GM19240 (cell line): ENCODE measurements around the gene DOK3.

Source experiments
- DNase-seq: peaks from one replicate; pipeline ENCODE4 v3.0.0; 2011; ENCODE audit warnings: low spot score; ENCODE audit not compliant: insufficient read length

Gene DOK3

DNA sequence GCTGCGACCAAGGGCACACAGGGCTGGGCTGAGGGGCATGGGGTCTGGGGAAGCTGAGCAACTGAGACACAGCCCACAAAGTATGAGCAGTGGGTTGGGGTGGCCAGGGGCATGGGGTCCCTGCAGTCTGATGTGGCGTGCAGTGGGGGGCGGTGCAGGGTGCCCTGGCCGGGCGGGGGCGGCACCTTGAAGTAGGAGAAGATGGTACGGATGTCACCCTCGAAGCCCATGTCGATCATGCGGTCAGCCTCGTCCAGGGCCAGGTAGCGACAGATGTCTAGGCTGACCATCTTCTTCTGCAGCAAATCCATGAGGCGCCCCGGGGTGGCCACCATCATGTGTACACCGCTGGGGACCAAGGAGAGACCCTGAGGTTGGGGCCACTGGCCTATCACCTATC is 3.9 kb upstream of the DOK3 start:
- DNase-seq, result no peak

DNA sequence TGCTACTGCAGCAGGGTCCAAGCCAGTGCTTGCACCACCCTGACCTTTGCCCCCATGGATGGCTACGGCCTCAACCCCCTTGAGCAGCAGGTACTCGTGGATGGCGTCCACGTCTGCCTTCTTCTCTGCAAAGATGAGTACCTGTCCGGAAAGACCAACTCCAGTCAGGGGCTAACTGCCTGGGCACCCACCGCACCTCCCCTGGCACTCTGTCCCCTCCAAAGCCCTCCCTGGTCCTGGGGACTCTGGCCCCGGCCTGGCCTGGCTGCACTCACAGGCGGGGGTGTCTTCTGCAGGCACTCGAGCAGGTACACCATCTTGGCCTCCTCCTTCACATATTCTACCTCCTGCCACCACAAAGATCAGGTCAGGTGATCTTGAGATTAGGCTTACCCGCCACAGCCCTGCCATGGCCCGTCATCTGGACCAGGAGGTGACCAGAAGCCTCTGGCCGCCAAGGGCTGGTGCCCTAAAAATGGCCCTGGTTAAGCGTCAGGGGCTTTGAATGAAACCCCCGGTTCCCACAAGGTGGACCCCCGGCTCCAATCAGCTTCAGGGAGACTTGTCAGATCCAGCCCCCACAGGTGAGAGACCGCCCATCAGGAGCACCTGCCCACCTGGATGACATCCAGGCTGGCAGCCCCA is 3.2 kb upstream of the DOK3 start:
- no peak for DNase-seq

DNA sequence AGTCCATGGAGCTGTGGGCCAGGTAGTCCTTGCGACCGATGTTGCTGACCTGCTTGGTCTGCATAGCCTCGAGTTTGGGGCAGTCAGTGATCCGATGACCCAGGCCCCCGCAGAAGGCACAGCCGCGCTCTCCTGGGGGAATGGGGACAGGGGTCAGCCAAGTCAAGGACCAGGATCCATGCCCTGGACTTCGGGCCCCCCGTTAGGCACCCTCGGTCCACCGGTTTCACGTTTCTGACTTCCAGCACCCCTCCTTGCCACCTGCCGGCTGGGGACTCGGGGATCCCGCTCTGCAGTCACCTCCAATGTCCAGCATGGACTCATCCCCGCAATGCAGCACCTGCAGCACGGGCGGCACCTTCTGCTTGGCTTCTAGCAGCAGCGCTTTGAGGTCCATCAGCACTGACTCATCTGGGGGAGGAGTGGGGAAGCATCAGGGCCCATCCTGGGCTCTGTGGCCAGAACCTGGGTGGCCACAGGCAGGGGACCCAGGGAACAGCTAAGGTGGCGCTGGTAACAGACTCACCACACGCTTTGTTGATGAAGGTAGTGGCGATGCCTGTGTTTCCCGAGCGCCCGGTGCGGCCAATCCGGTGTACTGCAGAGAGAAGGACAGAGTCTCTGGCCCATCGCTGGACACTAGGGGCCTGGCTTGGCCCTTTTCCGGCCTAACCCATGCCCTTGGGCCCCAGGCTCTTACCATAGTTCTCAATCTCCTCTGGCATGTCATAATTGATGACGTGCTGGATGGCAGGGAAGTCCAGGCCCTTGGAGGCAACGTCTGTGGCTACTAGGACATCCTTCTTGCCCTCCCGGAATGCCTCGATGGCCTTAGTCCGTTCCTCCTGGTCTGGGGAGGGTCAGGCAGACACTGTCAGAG is 2.4 kb upstream of the DOK3 start:
- DNase-seq, result no peak

DNA sequence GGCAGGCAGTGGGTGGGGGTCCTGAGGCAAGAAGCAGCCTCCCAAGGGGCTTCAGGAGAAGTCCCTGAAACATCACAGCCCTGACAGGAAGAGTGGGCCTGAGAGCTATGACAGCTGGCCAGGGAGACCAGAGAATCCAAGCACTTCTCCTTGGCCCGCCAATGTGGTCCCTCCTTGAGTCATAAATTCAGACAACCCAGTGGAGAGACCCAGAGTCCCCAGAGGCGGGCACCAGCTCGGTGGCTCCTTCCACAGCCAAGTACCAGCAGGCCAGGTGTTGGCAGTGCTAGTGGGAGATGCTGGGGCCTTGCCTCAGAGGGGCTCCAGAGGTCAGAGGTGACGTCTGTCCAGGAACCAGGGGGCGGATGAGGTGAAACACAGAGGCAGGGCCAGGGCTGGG is 1.6 kb upstream of the DOK3 start:
- DNase-seq, result no peak

DNA sequence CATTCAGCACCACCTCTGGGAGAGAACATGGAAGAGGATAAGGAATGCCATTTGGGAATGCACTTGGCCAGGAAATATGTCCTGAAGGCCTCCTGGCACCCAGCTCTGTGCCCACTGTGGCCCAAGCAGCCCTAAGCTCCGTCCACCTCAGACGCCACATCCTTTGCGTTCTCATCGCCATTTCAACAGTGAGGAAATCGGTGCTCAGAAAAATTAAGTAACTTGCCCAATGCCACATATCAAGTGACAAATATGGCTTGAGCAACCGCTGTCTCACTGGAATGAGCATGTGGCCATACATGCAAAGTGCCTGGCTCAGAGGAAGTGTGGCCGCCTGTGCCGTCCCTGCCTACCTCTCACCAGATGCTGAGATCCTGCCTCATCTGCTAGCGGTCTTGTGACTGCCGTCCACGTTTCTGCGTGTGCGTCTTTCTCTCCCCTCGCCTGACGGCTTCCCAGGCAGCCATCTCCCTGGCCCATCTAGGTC is 984 bp upstream of the DOK3 start:
- DNase-seq, result no peak

DNA sequence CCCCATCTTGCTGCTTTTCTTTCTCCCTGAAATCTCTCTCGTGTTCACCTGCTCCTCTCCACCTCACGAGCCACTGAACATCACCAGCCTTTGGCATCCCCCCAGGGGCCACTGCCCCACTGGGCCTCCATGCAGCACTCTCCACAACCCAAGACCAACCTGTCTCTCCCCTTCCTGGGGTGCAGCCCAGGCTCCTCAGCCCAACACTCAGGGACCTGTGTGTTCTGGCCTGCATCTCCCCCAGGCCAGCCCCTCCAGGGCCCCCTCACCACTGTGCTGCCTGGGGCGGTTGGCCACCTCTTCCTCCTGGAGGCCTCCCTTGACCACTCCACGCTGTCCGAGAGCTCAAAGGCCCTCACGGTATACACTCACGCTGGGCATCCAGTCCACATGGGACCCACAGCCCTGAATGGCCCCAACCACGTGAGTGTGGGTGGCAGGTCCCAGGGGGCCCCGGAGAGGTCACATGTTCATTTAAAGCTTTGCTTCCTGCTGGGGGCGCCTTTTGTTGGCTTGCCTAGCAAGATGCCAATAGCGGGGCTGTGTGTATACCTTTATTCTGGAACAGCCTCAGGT is 453 bp upstream of the DOK3 start:
- DNase-seq, result no peak

DNA sequence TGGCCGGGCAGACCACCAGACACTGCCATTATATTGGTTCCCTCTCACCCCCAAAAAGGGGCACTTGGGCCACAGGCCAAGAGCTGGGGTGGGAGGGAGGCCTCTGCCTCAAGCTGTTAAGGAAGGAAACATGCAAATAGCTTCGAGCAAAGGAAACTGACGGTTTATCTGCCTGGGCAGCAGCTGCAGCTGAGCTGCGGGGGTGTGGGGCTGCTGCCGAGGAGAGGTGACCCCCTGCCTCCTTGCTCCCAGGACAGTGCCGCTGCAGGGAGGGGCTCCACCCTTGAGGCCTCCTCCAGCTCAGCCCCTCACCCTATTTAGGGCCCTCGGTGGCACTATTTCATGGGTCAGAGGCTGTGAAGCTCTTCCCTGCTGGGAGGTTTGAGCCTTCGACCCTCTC is 789 bp downstream of the DOK3 start:
- DNase-seq, result no peak

DNA sequence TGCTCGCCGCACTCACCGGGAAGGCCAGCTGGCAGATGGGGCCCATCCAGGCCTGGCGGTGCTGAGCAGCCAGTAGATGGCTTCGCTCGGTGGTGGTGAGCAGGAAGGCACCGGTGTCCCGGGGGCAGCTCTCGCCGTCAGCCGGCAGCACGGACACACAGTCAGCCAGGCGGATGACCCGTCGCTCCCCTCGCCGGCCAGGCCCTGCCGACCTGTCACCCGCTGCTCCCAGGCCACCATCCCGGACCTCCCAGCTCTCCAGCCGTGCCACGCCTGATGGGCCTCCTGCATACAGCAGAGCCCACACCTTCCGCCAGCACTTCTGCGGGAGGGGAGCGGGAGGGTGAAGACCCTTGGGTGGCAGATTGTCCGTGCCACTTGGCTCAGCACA is 1.4 kb downstream of the DOK3 start:
- no peak for DNase-seq

DNA sequence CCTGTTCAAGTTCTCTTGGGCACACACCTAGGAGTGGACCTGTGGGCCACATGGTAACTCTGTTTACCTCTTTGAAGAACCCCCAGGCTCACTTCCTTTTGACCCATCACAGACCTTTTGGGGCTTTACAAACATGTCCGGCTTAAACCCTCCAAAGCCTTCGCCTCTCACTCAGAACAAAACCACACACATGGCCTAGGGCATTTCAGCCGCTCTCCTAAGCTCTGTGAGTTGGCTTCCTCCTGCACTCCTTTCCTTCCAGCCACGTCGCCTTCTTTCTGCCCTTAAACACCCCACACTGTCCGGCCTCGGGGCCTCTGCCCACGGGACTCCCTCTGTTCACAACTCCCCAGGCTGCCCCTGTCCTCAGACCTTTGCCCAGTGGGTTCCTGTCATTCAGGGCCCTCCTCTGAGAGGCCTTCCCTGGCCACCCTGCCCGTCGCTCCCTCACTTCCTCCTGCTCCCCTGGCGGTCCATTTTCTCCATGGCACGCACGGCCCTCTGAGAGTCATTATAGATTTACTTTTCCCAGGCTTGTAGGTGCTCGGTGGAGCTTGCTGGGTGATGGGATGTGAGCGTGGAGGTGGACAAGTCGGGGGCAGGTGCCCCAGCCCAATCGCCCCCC is 1.9 kb downstream of the DOK3 start:
- DNase-seq, result no peak

DNA sequence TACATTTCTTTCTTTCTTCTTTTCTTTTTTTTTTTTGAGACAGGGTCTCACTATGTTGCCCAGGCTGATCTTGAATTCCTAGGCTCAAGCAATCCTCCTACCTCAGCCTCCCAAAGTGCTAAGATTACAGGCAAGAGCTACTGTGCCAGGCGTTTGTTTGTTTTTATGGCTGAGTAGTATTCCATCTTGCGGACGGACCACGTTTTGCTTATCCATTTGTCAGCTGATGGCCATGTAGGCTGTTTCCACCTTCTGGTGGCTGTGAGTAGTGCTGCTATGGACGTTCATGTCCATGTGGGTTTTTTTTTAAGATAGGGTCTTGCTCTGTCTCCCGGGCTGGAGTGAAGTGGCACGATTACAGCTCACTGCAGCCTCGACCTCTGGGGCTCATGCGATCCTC is 2.5 kb downstream of the DOK3 start:
- no peak for DNase-seq

DNA sequence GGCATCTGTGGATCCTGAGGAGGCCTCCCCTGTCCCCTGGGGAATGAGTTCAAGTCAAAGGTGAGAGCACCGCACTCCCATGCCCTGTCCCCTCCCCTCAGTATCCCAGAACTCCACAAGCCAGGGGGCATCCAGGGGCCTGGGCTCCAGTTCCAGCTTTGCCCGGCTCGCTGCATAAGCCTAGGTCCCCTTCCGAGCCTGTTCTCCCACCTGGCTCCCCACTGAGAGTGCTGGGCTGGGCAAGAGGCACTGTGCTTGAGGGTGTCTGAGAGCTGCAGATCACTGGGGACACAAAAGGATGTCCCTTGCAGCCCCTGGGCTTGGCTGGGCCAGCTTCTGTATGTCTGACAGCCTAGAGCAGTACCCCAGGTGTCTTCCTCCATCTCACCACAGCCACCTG is 4.6 kb downstream of the DOK3 start:
- DNase-seq, result no peak

DNA sequence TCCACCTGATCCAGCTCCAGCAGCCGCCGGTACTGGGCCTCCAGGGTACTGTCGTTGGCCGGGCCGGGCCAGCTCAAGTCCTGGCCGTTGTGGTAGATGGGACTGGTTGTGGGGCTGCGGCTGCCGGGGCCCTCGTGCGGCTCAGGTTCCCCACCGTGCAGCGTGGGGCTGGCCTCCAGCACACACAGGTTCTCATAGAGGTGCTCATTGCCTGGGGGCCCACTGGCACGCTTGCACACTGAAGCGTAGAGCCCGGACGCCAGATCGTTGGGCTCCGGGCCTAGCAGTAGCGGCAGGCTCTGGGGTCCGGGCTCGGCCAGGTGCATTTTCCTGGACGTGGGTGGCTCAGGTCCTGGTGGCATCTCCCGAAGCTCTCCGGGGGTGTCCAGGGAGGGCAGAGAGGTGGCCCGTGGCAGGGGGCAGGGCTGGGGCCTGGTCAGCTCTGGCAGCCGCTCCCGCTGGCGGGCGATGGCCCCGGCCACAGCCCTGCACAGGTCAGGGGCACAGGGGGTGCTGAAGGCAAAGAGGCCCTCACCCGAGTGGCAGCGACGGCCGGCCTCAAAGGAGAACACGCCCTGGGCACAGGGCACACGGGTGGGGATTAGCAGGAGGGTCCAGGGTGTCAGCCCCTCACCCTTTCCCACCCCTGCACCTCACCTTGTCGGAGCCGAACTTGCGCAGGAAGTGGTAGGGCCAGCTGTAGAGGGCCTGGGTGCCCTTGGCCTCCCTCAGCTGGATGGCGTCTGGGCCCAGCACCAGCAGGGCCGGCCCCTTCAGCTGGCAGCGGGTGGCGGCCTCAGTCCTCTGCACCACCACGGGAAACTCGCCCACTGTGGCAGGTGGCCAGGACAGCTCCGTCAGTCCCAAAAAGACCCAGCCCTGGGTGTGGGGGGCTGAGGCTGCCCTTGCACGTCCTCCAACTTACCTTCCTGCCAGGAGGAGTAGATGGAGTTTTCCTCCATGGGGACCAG is 5.3 kb downstream of the DOK3 start:
- no peak for DNase-seq

DNA sequence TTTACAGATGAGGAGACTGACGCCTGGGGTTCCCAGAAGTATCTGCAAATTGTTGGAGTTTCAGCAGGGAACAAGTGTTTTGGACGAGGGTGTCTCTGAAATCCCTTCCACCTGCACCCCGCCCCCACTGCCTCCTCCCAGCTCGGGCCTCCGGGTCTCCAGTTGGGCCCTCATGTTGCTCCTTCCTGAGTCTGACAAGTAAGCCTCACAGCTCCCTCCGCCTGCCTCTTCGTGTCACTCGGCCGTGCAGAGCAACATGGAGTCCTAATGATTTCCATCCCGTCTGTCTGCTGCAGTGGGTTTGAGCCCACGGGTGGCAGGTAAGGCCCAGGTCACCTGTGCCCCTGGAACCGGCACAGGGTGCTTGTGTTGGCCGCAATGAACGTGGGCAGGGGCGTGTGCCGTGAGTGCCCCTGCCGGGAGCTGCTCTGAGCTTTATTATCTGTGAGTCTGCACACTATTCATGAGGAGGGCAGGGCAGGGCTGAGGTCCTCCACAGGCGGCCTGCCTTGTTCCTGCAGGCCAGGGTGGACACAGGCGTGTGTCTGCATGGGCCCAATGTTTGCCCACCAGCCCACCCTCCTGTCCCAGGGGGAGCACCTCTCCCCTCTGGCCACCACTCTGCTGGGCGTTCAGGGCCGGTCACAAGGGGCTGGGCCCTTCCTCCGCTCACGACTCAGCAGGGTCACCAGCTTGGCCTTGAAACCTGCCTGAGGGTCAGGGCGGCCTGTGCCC is 6.1 kb downstream of the DOK3 start:
- no peak for DNase-seq

DNA sequence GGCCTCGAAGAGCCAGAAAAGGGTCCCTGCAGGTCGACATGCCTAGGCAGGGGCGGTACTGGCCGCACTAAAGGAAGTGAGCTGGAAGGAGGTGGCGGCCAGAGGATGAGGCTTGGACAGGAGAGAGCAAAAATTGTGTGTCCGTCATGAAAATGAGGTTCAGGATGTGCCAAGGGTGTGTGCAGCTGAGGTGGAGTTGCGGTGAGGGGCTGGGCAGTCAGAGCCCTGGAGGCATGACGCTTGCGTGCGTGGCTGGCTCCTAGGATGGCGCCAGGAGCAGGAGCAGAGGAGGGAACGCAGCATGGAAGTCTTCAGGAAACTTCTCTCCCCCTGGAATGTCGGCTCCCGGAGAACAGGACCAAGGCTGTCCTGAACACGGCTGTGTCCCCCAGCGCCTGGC is 6.7 kb downstream of the DOK3 start:
- no peak for DNase-seq

DNA sequence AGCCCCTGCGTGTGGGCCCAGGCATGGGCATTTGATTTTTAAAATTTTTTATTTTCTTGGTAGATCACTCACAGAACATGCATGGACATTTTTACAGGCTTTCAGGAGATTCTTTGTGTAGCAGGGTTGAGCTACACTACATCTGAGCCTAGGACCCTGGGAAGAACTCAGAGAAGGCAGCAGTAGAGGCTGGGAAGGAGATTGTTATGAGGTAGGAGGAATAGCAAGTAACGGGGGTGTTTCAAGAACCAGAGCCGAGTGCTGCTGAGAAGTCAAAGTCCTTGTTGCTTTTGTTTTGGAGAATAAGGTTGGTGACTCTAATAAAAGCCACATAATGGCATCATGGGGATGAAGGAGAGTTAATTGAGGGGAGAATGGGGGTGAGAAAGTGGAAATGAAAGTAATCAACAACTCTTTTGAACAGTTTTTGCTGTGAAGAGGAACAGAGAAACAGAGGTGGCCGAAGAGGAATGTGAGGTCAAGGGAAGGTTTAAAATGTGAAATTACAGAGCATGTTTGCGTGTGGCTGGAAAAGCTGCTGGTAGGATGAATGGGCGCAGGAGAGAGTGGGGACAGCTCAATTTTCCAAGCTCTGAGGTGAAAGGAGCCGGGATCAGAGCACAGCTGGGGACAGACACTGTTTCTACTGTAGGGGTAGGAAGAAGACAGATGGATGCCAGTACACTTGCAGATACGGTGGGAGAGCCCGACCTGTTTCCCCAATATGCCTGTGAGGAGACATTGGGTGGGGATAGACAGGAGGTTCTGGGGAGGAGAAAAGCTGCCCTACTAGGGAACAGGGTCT is 7.5 kb downstream of the DOK3 start:
- DNase-seq, result no peak

DNA sequence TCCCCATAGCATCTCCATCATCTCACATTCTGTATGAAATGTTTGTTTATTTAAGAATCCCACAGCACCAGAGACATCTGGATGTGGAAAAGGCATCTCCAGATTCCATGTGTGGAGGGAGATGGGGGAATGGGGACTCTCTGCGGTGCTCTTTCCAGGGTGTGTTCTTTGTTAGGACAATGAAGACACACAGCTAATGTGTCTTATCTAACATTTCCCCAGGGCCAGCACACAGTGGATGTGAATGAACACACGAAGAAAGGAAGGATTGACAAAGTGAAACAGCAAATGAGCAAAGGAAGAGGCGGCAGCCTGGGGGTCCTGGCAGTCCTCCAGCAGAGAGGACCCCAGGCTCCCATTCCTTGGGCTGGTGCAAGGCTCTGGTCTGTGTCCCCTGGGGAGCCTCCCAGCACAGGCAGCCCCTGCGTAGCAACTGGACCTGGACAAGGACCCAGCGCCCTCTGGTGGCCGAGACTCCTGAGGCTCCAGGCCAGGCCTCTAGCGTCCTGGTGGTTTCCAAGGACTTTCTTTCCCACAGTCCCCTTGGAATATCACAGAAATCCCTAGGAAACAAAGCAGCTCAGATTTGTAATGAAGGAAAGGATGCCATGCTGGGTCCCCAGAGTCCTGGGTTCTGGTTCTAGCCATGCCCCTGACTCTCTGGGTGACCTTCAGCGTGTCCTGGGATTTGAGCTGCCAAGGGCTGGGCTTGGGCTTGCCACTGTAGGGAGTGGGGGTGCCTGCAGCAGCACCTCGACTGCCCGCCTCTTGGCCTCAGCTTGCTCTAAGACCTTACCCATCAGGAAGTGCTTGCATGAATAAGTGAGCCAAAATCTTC is 8.7 kb downstream of the DOK3 start:
- peak; percentile 80 for DNase-seq

DNA sequence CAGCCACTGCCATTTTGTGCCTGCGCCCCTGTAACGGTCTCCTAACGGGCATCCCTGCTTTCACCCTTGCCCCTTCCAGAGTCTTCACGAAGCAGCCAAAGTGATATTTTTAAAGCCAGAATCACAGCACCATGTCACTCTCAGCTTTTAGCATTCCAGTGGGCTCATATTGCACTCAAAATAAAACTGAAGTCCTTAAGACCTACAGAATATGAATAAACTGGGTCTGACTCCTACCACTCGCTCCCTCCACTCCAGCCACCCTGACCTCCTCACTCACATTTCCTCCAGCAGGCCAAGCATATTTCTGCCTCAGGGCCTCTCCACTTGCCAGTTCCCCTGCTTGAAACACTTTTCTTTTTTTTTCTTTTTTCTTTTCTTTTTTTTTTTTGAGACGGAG is 9.8 kb downstream of the DOK3 start:
- no peak for DNase-seq

DNA sequence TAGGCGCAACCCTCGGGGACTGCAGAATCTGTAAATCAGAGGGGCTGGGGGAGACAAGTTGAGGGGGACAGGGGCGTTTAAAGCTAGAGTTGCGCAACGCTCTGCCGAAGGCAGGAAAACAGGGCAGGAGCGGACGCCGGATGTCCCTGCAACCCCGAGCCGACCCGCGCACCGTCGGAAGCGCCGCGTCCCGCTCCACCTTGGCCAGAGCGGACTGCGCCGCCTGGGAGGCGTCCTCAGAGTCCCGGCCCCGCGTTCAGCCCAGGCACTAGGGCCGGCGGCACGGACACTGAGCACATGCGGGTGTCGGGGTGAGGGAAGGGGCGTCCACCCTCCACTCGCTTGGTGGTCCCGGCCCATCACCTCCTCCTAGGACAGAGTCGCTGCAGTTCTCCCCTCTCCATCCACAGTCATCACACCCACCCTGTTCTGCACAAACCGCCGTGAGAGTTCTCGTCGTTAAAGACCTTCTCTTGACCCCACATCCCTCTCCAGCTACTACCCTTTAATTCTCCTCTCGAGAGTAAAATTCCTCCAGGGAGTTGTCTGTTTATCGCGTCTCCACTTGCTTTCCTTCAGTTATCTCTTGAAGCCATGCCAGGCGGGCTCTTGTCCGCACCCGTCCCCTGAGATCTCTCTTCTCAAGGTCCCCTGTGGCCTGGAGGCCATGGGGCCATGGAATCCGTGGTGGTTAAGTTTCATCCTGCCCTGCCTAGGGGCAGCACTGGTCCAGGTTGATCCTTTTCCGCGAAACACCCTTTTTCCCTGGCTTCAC is 11.4 kb downstream of the DOK3 start:
- DNase-seq, result no peak
